ENCODE measurements around the gene PGAP2.

The PGAP2 gene

GRCh38 chr11:3834664-3835461 lies 26.5 kb downstream of the PGAP2 start:
- DNase-seq: no peak

- no peak for DNase-seq
Observed at GRCh38 chr11:3835751-3836150, 27.4 kb downstream of the PGAP2 start.

GRCh38 chr11:3836903-3837302 lies 28.5 kb downstream of the PGAP2 start:
- no peak for DNase-seq

GRCh38 chr11:3837793-3838192 lies 29.4 kb downstream of the PGAP2 start:
- no peak for DNase-seq

GRCh38 chr11:3838504-3838903 lies 30.1 kb downstream of the PGAP2 start:
- no peak for DNase-seq

- peak; percentile 46 for DNase-seq
Observed at GRCh38 chr11:3840004-3840869, 31.9 kb downstream of the PGAP2 start.

- DNase-seq: peak; percentile 91
Observed at GRCh38 chr11:3840870-3841425, 32.6 kb downstream of the PGAP2 start, which contains the start of gene RHOG. Gene RHOG, minus strand, starts transcription at chr11:3840959. Its CDS starts 12,821 bp downstream, at chr11:3828138.

- DNase-seq: peak; percentile 91
Observed at GRCh38 chr11:3841426-3842350, 33.3 kb downstream of the PGAP2 start.

GRCh38 chr11:3843326-3843725 lies 35.0 kb downstream of the PGAP2 start:
- no peak for DNase-seq

GRCh38 chr11:3845246-3845645 lies 36.9 kb downstream of the PGAP2 start:
- DNase-seq: no peak

- no peak for DNase-seq
Observed at GRCh38 chr11:3845670-3846069, 37.3 kb downstream of the PGAP2 start.

GRCh38 chr11:3849297-3849874 lies 41.0 kb downstream of the PGAP2 start:
- DNase-seq: peak; percentile 64

- no peak for DNase-seq
Observed at GRCh38 chr11:3853545-3853842, 45.1 kb downstream of the PGAP2 start.

- peak; percentile 68 for DNase-seq
Observed at GRCh38 chr11:3853899-3854659, 45.7 kb downstream of the PGAP2 start.

- no peak for DNase-seq
Observed at GRCh38 chr11:3854660-3854976, 46.3 kb downstream of the PGAP2 start.

- peak; percentile 96 for DNase-seq
Observed at GRCh38 chr11:3854977-3855807, 46.8 kb downstream of the PGAP2 start, which contains the start of gene STIM1. Gene STIM1, plus strand, starts transcription at chr11:3855664. Its CDS starts 607 bp downstream, at chr11:3856271.

GRCh38 chr11:3855808-3856491 lies 47.6 kb downstream of the PGAP2 start:
- peak; percentile 79 for DNase-seq

- DNase-seq: peak; percentile 39
Observed at GRCh38 chr11:3856856-3857553, 48.6 kb downstream of the PGAP2 start.

- peak; percentile 59 for DNase-seq
Observed at GRCh38 chr11:3857628-3858027, 49.3 kb downstream of the PGAP2 start.
